MM.1S (cell line): ENCODE data around the gene SENP1.

Source experiments
- CTCF ChIP-seq: fragments of 300-600 bp; sonication (generic); IDR thresholded peaks from 2 replicates; pipeline ENCODE4 v1.5.1; 2016; ENCODE audit warnings: antibody characterized with exemption, low read length, mixed read lengths
- EZH2 ChIP-seq: fragments of 300-600 bp; sonication (generic); optimal IDR thresholded peaks from 2 replicates; pipeline ENCODE3; 2017; ENCODE audit warnings: low read depth, mild to moderate bottlenecking, antibody characterized with exemption, low read length, mixed read lengths
- EZH2phosphoT487 ChIP-seq: fragments of 300-600 bp; sonication (generic); IDR thresholded peaks from 2 replicates; pipeline ENCODE4 v1.6.1; 2018; ENCODE audit warnings: antibody characterized with exemption, low read length

DNA sequence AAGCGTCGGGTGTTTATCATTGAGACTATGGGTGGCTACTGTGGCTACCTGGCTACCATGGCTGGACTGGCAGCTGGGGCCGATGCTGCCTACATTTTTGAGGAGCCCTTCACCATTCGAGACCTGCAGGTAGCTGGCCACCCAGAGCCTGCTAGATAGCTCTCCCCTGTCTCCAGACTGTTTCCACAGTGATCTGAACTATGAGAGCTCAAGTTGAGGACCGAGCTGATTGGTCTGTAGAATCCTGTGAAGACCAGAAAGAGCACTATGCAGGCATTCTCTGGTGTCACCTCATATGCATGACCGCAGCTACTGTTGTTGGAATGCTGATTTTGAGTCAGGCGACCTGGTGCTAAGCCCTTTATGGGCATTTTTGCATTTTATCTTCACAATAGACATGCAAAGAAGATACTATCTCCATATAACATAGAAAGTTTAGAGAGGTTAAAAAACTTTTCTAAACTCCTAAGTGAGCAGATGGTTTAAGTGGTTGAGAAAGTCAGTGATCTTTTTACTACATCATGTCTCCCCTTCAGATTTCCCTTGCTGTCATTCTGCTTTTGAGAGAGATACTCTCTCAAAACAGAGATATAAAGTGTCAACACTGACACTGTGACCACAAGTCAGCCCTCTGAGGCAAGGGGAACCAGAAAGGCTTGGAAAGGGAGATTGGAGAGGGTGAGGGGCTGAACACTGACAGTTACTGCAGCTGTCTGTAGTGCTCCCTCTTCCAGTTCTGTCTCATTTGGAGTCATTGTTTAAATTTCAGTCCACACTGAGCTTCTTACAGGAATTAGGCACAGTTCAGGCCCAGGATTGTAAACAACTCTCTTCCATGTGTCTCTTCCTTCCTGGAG lies 37.2 kb upstream of the SENP1 start:
- TF ChIP-seq CTCF (no peak), EZH2 (no peak), EZH2phosphoT487 (no peak)
